ENCODE data around the gene LIPH.
A peak's percentile ranks its signal among the peaks of the same experiment; 100 is the strongest.
"Not testable (repeated sequence)": the region's sequence is repeated elsewhere in the genome, so short reads cannot be mapped to it uniquely, and the experiment has no call there.

The LIPH gene

GRCh38 chr3:185488465-185488864, 63.9 kb downstream of the LIPH start:
- DNase-seq (ENCODE audit: low read depth) = no peak

DNA sequence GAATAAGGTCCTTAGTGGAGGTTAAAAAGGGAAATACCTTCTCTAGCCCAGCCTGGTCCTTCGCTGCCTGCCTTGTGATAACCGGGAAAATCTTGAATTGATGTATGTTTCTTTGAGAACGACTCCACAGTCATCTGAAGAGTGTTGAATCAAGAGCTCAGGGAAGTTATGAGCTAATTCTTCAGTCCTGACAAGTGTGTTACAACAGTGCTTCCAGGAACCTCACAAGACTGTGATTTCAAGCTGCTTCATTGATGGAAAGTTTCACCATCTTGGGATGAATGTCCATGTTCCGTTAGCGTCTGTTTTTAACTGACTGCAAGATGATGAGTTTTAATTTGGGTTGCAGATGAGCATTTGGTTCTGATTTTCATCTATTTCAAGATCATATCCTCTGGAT, 66.0 kb downstream of the LIPH start:
- DNase-seq (ENCODE audit: low read depth) = no peak

DNA sequence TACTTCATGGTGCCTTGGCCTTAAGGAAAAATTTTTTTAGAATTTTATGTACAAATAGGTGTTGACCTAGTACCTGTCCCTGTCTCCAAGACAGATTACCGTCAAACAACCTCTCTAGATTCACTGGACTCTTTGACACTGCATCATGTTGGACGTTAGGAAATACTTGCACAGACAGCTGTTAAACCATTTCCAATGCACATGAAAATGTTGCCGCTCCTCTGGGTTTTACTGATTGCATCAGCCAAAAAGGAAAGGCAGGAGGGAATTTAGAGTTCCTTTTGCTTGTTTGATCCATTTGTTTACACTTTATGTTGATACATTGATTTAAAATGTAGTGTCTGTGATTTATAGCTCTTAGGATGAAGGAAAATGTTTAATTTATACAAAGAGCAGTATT, 68.1 kb downstream of the LIPH start:
- no peak for DNase-seq (ENCODE audit: low read depth)

GRCh38 chr3:185479373-185479945, 72.9 kb downstream of the LIPH start:
- no peak for DNase-seq (ENCODE audit: low read depth)

- DNase-seq (ENCODE audit: low read depth) = no peak
Measured at GRCh38 chr3:185477316-185477715, 75.1 kb downstream of the LIPH start.

DNA sequence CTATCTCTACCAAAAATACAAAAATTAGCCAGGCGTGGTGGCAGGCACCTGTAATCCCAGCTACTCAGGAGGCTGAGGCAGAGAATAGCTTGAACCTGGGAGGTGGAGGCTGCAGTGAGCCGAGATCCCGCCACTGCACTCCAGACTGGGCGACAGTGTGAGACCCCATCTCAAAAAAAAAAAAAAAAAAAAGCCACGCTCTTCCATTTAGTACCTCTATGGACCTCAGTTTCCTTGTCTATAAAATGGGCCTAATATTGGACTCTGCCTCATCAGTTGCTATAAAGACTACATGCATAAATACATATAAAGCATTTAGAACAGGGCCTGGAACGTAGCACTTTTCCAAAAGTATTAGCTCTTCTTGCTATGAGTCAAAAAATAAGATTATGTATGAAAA, 77.5 kb downstream of the LIPH start:
- DNase-seq (ENCODE audit: low read depth) = not testable (repeated sequence)

DNA sequence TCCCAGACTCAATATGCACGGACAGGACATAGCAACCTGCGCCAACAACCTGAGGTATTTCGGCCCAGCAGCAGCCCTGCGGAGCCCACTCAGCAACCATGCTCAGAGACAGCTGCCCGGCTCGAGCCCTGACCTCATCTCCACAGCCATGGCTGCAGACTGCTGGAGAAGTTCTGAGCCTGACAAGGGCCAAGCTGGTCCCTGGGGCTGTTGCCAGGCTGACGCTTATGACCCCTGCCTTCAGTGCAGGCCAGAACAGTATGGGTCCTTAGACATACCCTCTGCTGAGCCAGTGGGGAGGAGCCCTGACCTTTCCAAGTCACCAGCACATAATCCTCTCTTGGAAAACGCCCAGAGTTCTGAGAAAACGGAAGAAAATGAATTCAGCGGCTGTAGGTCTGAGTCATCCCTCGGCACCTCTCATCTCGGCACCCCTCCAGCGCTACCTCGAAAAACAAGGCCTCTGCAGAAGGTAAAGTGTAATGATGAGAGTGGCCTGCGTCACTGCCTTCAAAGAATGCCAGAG, 79.0 kb downstream of the LIPH start:
- no peak for DNase-seq (ENCODE audit: low read depth)

DNA sequence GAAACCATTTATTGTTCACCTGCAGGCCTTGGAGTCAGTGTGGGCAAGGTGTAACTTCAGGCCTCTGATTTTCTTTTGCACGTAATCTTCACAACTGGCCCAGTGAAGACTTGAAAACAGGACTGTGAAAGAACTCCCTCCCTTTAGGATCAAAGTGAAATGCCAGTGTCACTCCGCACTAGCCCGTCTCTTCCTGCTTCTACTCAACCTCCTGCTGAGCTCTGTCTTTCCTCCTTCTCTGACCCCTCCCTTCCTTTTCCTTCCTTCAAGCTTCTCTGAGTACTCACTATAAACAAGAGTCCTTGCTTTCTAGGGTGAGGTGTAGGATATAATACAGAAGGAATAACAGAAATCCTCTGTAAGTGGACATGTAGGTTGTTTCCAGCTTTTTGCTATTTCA, 82.1 kb downstream of the LIPH start:
- no peak for DNase-seq (ENCODE audit: low read depth)

- no peak for DNase-seq (ENCODE audit: low read depth)
Measured at GRCh38 chr3:185469542-185469941, 82.8 kb downstream of the LIPH start.

- DNase-seq (ENCODE audit: low read depth) = not testable (repeated sequence)
Measured at GRCh38 chr3:185466123-185466522, 86.3 kb downstream of the LIPH start.

- DNase-seq (ENCODE audit: low read depth) = no peak
Measured at GRCh38 chr3:185465471-185465870, 86.9 kb downstream of the LIPH start.

GRCh38 chr3:185460719-185461350, 91.6 kb downstream of the LIPH start:
- peak; percentile 4 for DNase-seq (ENCODE audit: low read depth)

- no peak for DNase-seq (ENCODE audit: low read depth)
Measured at GRCh38 chr3:185460309-185460708, 92.1 kb downstream of the LIPH start.

GRCh38 chr3:185457376-185457775, 95.0 kb downstream of the LIPH start:
- DNase-seq (ENCODE audit: low read depth) = no peak
